Measurements from ENCODE around the gene ZNF799.
"Not testable (repeated sequence)": the region's sequence is repeated elsewhere in the genome, so short reads cannot be mapped to it uniquely, and the experiment has no call there.

The ZNF799 gene

GRCh38 chr19:12362236-12362635 lies 38.8 kb downstream of the ZNF799 start:
- not testable (repeated sequence) for DNase-seq

- DNase-seq = no peak
Observed at GRCh38 chr19:12353375-12353774, 47.7 kb downstream of the ZNF799 start.

GRCh38 chr19:12350890-12351197 lies 50.2 kb downstream of the ZNF799 start:
- DNase-seq = no peak

DNA sequence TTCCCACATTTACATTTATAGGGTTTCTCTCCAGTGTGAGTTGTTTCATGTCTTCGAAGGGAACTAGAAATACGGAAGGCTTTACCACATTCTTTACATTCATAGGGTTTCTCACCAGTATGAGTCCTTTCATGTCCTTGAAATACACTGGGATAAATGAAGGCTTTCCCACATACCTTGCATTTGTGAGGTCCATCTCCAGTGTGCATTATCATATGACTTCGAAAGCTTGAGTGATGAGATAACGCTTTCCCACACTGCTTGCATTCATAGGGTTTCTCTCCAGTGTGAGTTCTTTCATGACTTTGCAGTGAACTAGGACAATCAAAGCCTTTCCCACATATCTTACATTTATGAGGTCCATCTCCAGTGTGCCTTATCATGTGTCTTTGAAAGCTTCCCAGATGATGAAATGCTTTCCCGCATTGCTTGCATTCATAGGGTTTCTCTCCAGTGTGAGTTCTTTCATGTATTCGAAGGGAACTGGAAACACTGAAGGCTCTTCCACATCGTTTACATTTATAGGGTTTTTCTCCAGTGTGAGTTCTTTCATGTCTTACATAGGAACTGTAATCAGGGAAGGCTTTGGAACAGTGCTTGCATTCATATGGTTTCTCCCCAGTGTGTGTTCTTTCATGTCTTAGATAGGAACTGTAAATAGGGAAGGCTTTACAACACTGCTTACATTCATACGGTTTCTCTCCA lies 50.7 kb downstream of the ZNF799 start:
- DNase-seq = no peak

- DNase-seq = no peak
Observed at GRCh38 chr19:12346896-12347295, 54.2 kb downstream of the ZNF799 start.

GRCh38 chr19:12345197-12345596 lies 55.9 kb downstream of the ZNF799 start:
- DNase-seq = no peak

Measured in activated effector memory CD4-positive, alpha-beta T cell treated with anti-CD3 and anti-CD28 coated beads, Interleukin-2, amount 50 U/mL, for 16 hours (primary cell).